HFFc6 (cell line): ENCODE data around the gene PABPN1L. TPM values are rescaled to one million over a fixed set of nuclear protein-coding genes. Genes with fewer than 3 reads are reported as not detected.

Experiments used
- DNase-seq: peaks from one replicate; pipeline ENCODE4 v3.0.0-alpha.2; 2018
- H3K27ac Mint-ChIP-seq: 2 replicates; pipeline ENCODE4 v1.8.0; 2020; ENCODE audit warnings: mild to moderate bottlenecking, mixed read lengths
- H3K27me3 Mint-ChIP-seq: 2 replicates; pipeline ENCODE4 v1.8.0; 2021; ENCODE audit warnings: mild to moderate bottlenecking, moderate library complexity, mixed read lengths; ENCODE audit not compliant: insufficient read depth
- H3K36me3 Mint-ChIP-seq: 2 replicates; pipeline ENCODE4 v1.8.0; 2021; ENCODE audit warnings: low read depth, mixed read lengths
- H3K4me1 Mint-ChIP-seq: 2 replicates; pipeline ENCODE4 v1.8.0; 2020; ENCODE audit warnings: low read depth, mixed read lengths
- H3K4me3 Mint-ChIP-seq: 2 replicates; pipeline ENCODE4 v1.8.0; 2020; ENCODE audit warnings: mild to moderate bottlenecking, moderate library complexity, mixed read lengths
- H3K9me3 Mint-ChIP-seq: 2 replicates; pipeline ENCODE4 v1.8.0; 2020; ENCODE audit warnings: mild to moderate bottlenecking, mixed read lengths
- total RNA-seq, 6 experiments: library from RNA; stranded (reverse); fragmentation: NEBNext Ultra II Directional; extraction: Animal tissue kit (Norgen Biotek cat#: 25700); gene quantifications; 2 replicates in 1 of 6; 3 replicates in 5 of 6; pipeline ENCODE4 v1.2.3, GENCODE V29; 2021
- TF ChIP-seq, protein P1 (sequence below): fragments of 200-600 bp; sonication (generic); IDR thresholded peaks from 2 replicates; pipeline ENCODE4 v1.5.0; 2021; ENCODE audit warnings: antibody characterized with exemption, mild to moderate bottlenecking

PABPN1L gene
- total RNA-seq, 6 experiments from 2014 or later: not detected

DNA sequence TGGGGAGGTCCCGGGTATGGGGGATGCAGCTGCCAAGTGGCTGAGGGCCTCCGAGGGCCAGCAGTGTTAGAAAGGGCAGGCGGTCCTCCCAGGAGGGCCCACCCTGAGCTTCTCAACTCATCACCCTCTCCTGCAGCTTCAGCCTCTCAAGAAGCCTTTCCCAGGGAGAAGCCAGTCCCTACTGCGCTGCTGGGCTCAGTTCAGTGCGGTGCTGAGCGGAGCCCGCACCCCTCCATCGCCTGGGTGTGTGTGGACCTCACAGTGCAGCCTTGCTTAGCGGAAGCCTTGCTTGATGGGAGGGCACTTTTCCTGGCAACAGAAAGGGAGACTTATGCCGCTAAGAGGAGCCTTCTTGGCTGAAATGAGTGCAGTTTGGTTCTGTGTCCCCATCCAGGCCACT, 51.2 kb downstream of the PABPN1L start:
- H3K9me3 Mint-ChIP-seq: no peaks in the 10 kb centered on the region
- no peak for DNase-seq
- no peak overlapping the region for H3K27ac Mint-ChIP-seq
- peaks cover 4% of the 10 kb centered on the region for H3K27me3 Mint-ChIP-seq
- no peaks in the 10 kb centered on the region; the same call in 1 of the 2 replicates for H3K36me3 Mint-ChIP-seq
- TF ChIP-seq, protein P1, sequence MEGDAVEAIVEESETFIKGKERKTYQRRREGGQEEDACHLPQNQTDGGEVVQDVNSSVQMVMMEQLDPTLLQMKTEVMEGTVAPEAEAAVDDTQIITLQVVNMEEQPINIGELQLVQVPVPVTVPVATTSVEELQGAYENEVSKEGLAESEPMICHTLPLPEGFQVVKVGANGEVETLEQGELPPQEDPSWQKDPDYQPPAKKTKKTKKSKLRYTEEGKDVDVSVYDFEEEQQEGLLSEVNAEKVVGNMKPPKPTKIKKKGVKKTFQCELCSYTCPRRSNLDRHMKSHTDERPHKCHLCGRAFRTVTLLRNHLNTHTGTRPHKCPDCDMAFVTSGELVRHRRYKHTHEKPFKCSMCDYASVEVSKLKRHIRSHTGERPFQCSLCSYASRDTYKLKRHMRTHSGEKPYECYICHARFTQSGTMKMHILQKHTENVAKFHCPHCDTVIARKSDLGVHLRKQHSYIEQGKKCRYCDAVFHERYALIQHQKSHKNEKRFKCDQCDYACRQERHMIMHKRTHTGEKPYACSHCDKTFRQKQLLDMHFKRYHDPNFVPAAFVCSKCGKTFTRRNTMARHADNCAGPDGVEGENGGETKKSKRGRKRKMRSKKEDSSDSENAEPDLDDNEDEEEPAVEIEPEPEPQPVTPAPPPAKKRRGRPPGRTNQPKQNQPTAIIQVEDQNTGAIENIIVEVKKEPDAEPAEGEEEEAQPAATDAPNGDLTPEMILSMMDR: no peak
- H3K4me3 Mint-ChIP-seq: no peak overlapping the region
- peaks cover 6% of the 10 kb centered on the region for H3K4me1 Mint-ChIP-seq

DNA sequence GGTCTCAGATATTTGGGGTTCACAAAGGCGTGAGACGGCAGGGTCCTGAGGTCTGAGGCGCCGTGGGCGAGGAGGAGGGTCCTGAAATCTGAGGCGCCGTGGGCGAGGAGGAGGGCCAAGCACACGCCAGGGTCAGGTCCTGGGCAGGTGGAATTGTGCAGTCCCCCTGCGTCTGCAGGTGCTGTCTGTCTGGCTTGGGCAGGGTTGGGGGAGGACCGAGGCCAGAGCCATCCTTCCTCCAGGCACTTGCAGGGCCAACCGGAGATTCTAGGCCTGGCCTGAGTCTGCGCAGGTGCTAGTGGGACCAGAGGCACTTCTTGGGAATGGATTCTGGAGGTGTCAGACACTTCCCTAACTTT, 52.3 kb downstream of the PABPN1L start:
- TF ChIP-seq, protein P1: no peak
- Mint-ChIP-seq H3K36me3 (no peaks in the 10 kb centered on the region; the same call in 1 of the 2 replicates), H3K4me3 (no peak overlapping the region), H3K4me1 (peaks cover 16% of the 10 kb centered on the region), H3K27ac (no peak overlapping the region), H3K27me3 (peaks cover 7% of the 10 kb centered on the region), H3K9me3 (no peaks in the 10 kb centered on the region)
- no peak for DNase-seq

Other genes with a start within 250 kb of the PABPN1L start
- not detected for gene IL17C, start 228.1 kb downstream of the PABPN1L start, total RNA-seq
- 100 to 1,000 TPM in 2 of 6 experiments, 10 to 100 TPM in 4; 29.0 to 228 (median 36.9) TPM for gene CYBA, start 215.6 kb downstream of the PABPN1L start, total RNA-seq
- 10 to 100 TPM; 21.1 to 28.0 (median 24.0) TPM for gene MVD, start 203.6 kb downstream of the PABPN1L start, total RNA-seq
- not detected for gene SNAI3, start 180.2 kb downstream of the PABPN1L start, total RNA-seq
- 10 to 100 TPM; 10.3 to 18.3 (median 13.2) TPM for gene RNF166, start 160.3 kb downstream of the PABPN1L start, total RNA-seq
- gene CTU2, start 160.2 kb downstream of the PABPN1L start, total RNA-seq: 10 to 100 TPM; 26.2 to 37.0 (median 33.2) TPM
- 100 to 1,000 TPM; 238 to 293 (median 264) TPM for gene PIEZO1, start 81.4 kb downstream of the PABPN1L start, total RNA-seq
- 10 to 100 TPM; 13.3 to 28.2 (median 22.2) TPM for gene CDT1, start 62.9 kb downstream of the PABPN1L start, total RNA-seq
- gene APRT, start 54.7 kb downstream of the PABPN1L start, total RNA-seq: 100 to 1,000 TPM; 123 to 163 (median 130) TPM
- 10 to 100 TPM; 16.6 to 20.7 (median 18.2) TPM for gene GALNS, start 9.7 kb downstream of the PABPN1L start, total RNA-seq
- gene TRAPPC2L, start 9.5 kb downstream of the PABPN1L start, total RNA-seq: 10 to 100 TPM; 58.0 to 75.9 (median 65.6) TPM
- gene CBFA2T3, start 110.5 kb upstream of the PABPN1L start, total RNA-seq: not detected
- 10 to 100 TPM; 18.4 to 24.2 (median 21.2) TPM for gene ACSF3, start 227.2 kb upstream of the PABPN1L start, total RNA-seq